Measurements from ENCODE around the gene LHB. TPM values are rescaled to one million over a fixed set of nuclear protein-coding genes. Genes with fewer than 3 reads are reported as not detected.

The LHB gene
- total RNA-seq, 1 donor from 2014 or later = not detected

- Mint-ChIP-seq H3K27me3 (ENCODE audit: low read depth) (no peaks in the 10 kb centered on the region), H3K9me3 (ENCODE audit: low read depth) (no peaks in the 10 kb centered on the region), H3K4me1 (ENCODE audit: low read depth) (peaks cover 21% of the 10 kb centered on the region), H3K4me3 (ENCODE audit: unreplicated experiment) (no peak overlapping the region), H3K36me3 (ENCODE audit: low read depth) (peaks cover 20% of the 10 kb centered on the region), H3K27ac (ENCODE audit: unreplicated experiment) (no peak overlapping the region)
- TF ChIP-seq, protein P1, sequence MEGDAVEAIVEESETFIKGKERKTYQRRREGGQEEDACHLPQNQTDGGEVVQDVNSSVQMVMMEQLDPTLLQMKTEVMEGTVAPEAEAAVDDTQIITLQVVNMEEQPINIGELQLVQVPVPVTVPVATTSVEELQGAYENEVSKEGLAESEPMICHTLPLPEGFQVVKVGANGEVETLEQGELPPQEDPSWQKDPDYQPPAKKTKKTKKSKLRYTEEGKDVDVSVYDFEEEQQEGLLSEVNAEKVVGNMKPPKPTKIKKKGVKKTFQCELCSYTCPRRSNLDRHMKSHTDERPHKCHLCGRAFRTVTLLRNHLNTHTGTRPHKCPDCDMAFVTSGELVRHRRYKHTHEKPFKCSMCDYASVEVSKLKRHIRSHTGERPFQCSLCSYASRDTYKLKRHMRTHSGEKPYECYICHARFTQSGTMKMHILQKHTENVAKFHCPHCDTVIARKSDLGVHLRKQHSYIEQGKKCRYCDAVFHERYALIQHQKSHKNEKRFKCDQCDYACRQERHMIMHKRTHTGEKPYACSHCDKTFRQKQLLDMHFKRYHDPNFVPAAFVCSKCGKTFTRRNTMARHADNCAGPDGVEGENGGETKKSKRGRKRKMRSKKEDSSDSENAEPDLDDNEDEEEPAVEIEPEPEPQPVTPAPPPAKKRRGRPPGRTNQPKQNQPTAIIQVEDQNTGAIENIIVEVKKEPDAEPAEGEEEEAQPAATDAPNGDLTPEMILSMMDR (IDR thresholded peaks at IDR 0.05) = no peak
- DNase-seq (ENCODE audit: low spot score) = no peak
Measured at GRCh38 chr19:48977061-48977460, 39.8 kb downstream of the LHB start.

- H3K27ac Mint-ChIP-seq (ENCODE audit: unreplicated experiment) = no peak overlapping the region
- no peaks in the 10 kb centered on the region for H3K9me3 Mint-ChIP-seq (ENCODE audit: low read depth)
- H3K36me3 Mint-ChIP-seq (ENCODE audit: low read depth) = peaks cover 17% of the 10 kb centered on the region
- H3K27me3 Mint-ChIP-seq (ENCODE audit: low read depth) = no peaks in the 10 kb centered on the region
- TF ChIP-seq, protein P1 (IDR thresholded peaks at IDR 0.05) = peak; percentile 27
- H3K4me1 Mint-ChIP-seq (ENCODE audit: low read depth) = peaks cover 21% of the 10 kb centered on the region
- no peak overlapping the region for H3K4me3 Mint-ChIP-seq (ENCODE audit: unreplicated experiment)
- DNase-seq (ENCODE audit: low spot score) = no peak
Measured at GRCh38 chr19:48975947-48976847, 40.7 kb downstream of the LHB start.

DNA sequence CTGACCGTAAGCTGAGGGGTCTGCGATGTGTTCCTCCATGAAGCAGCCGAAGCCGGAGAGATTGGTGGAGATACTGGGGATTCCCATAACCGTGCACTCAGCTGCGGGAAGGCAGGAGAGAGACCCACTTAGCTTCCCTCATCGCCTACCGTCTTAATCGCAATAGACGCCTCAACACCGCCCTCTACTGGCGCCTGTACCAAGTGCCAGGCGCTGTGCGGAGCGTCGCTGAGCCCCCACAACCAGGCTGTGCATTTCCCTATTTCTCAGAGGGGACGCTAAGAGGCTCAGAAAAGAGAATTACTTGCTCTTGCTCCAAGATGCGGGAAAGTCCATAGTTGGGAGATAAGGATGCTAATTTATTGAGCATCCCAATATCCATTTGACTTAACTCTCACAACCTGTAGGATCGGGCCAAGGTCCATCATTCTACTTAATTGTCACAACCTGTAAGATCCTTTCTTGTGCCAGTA lies 45.9 kb downstream of the LHB start:
- no peak overlapping the region for H3K4me3 Mint-ChIP-seq (ENCODE audit: unreplicated experiment)
- H3K27ac Mint-ChIP-seq (ENCODE audit: unreplicated experiment) = no peak overlapping the region
- H3K27me3 Mint-ChIP-seq (ENCODE audit: low read depth) = no peaks in the 10 kb centered on the region
- no peak for DNase-seq (ENCODE audit: low spot score)
- no peaks in the 10 kb centered on the region for H3K9me3 Mint-ChIP-seq (ENCODE audit: low read depth)
- H3K4me1 Mint-ChIP-seq (ENCODE audit: low read depth) = peaks cover 24% of the 10 kb centered on the region
- TF ChIP-seq, protein P1 (IDR thresholded peaks at IDR 0.05) = peak; percentile 94
- H3K36me3 Mint-ChIP-seq (ENCODE audit: low read depth) = peaks cover 18% of the 10 kb centered on the region

DNA sequence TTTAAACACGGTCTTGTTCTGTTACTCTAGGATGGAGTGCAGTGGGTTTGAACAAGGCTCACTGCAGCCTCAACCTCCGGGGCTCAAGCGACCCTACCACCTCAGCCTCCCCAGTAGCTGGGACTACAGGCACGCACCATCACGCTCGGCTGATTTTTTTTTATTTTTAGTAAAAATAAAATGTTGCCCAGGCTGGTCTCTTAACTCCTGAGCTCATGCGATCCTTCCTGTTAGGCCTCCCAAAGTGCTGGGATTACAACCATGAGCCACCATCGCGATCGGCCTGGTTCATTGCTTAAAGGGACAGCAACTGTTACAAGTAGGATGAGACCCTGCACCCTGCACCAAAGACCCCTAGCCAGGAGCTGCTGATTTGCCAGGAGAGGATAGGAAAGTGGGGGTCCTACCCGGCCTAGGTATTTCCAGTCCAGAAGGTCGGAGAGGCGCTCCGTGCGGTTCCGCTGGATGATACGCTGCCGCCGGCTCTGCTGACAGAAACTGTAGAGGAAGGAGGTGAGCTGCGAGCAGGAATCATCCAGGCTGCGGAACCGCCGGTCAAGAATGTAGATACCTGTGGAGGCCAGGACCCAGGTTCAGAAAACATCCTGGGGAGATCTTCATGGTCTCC lies 46.6 kb downstream of the LHB start:
- Mint-ChIP-seq H3K9me3 (ENCODE audit: low read depth) (no peaks in the 10 kb centered on the region), H3K4me3 (ENCODE audit: unreplicated experiment) (no peak overlapping the region), H3K27ac (ENCODE audit: unreplicated experiment) (no peak overlapping the region), H3K36me3 (ENCODE audit: low read depth) (peaks cover 20% of the 10 kb centered on the region), H3K27me3 (ENCODE audit: low read depth) (no peaks in the 10 kb centered on the region), H3K4me1 (ENCODE audit: low read depth) (peaks cover 26% of the 10 kb centered on the region)
- no peak for DNase-seq (ENCODE audit: low spot score)
- TF ChIP-seq, protein P1 (IDR thresholded peaks at IDR 0.05) = no peak
